Measurements from ENCODE around the gene NCAPH2. TPM values are rescaled to one million over a fixed set of nuclear protein-coding genes. Genes with fewer than 3 reads are reported as not detected.
A peak's percentile ranks its signal among the peaks of the same experiment; 100 is the strongest.

NCAPH2 gene
- total RNA-seq, 1 experiment from 2014 or later: 53.3 TPM

- DNase-seq (ENCODE audit: low read depth): peak; percentile 83
Measured at GRCh38 chr22:50529897-50530579, 22.0 kb downstream of the NCAPH2 start, which contains the start of gene TYMP. TYMP (minus strand) TSS chr22:50530012; CDS start chr22:50529709, 303 bp downstream.

- DNase-seq (ENCODE audit: low read depth): no peak
Measured at GRCh38 chr22:50530580-50530876, 22.5 kb downstream of the NCAPH2 start.

GRCh38 chr22:50530877-50531545 lies 23.0 kb downstream of the NCAPH2 start:
- peak; percentile 78 for DNase-seq (ENCODE audit: low read depth)

- DNase-seq (ENCODE audit: low read depth): peak; percentile 44
Measured at GRCh38 chr22:50531546-50531961, 23.5 kb downstream of the NCAPH2 start.

- DNase-seq (ENCODE audit: low read depth): peak; percentile 72
Measured at GRCh38 chr22:50531962-50532674, 24.1 kb downstream of the NCAPH2 start.

GRCh38 chr22:50532824-50533796 lies 25.1 kb downstream of the NCAPH2 start:
- no peak for DNase-seq (ENCODE audit: low read depth)

- peak; percentile 83 for DNase-seq (ENCODE audit: low read depth)
Measured at GRCh38 chr22:50533856-50534711, 26.1 kb downstream of the NCAPH2 start.

- no peak for DNase-seq (ENCODE audit: low read depth)
Measured at GRCh38 chr22:50535113-50535512, 27.1 kb downstream of the NCAPH2 start.

- no peak for DNase-seq (ENCODE audit: low read depth)
Measured at GRCh38 chr22:50536226-50536625, 28.2 kb downstream of the NCAPH2 start.

- no peak for DNase-seq (ENCODE audit: low read depth)
Measured at GRCh38 chr22:50537765-50538164, 29.7 kb downstream of the NCAPH2 start.

GRCh38 chr22:50540381-50540780 lies 32.4 kb downstream of the NCAPH2 start:
- no peak for DNase-seq (ENCODE audit: low read depth)

- peak; percentile 87 for DNase-seq (ENCODE audit: low read depth)
Measured at GRCh38 chr22:50541667-50542026, 33.6 kb downstream of the NCAPH2 start.

- DNase-seq (ENCODE audit: low read depth): peak; percentile 92
Measured at GRCh38 chr22:50542416-50542927, 34.4 kb downstream of the NCAPH2 start.

- peak; percentile 33 for DNase-seq (ENCODE audit: low read depth)
Measured at GRCh38 chr22:50544078-50544745, 36.2 kb downstream of the NCAPH2 start.

- DNase-seq (ENCODE audit: low read depth): no peak
Measured at GRCh38 chr22:50544746-50545253, 36.8 kb downstream of the NCAPH2 start.

GRCh38 chr22:50545522-50546325 lies 37.7 kb downstream of the NCAPH2 start, which contains the start of gene KLHDC7B:
KLHDC7B (plus strand) TSS chr22:50545899; CDS start chr22:50546244, 345 bp downstream.
- DNase-seq (ENCODE audit: low read depth): no peak

GRCh38 chr22:50546326-50547262 lies 38.6 kb downstream of the NCAPH2 start:
- DNase-seq (ENCODE audit: low read depth): no peak

All from RPMI7951 (cell line).